ENCODE results near the gene B3GALT5.

DNA sequence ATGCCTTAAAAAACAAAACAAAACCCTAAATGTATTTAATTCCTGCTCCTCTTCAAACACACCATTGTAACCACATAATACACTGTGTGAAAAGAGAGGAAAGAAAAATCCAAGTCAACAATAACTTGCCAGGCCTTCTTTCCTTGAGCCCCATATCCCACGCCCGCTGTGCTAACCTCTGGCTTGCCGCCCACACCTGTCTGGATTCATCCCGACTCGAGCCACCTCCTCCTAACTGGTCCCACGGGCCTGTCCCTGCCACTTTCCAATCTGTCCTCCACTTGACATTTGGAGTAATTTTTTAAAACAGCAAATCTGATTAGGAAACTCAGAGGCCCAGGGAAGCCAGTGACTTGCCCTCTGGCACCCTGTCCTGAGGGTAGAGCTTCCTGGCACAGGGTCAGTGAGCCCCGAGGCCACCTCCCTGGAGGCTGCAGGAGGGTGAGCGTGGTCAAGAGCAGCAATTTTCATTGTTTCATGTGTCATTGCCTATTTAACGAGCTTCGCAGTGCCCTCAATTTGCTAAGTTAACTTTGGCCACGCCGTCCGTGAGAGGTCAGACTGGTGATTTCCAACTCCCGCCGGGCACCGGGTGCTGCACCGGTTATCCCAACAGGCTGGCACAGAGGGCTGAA is 54.1 kb downstream of the B3GALT5 start:
- TF ChIP-seq, protein P1, sequence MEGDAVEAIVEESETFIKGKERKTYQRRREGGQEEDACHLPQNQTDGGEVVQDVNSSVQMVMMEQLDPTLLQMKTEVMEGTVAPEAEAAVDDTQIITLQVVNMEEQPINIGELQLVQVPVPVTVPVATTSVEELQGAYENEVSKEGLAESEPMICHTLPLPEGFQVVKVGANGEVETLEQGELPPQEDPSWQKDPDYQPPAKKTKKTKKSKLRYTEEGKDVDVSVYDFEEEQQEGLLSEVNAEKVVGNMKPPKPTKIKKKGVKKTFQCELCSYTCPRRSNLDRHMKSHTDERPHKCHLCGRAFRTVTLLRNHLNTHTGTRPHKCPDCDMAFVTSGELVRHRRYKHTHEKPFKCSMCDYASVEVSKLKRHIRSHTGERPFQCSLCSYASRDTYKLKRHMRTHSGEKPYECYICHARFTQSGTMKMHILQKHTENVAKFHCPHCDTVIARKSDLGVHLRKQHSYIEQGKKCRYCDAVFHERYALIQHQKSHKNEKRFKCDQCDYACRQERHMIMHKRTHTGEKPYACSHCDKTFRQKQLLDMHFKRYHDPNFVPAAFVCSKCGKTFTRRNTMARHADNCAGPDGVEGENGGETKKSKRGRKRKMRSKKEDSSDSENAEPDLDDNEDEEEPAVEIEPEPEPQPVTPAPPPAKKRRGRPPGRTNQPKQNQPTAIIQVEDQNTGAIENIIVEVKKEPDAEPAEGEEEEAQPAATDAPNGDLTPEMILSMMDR (IDR thresholded peaks at IDR 0.05), result no peak
- no peak for TF ChIP-seq POLR2A (IDR thresholded peaks at IDR 0.05)

All from adrenal gland (tissue), 5 donors.